Heart left ventricle (tissue), 16 donors: Measurements from ENCODE around the gene FAM241A. TPM values are rescaled to one million over a fixed set of nuclear protein-coding genes. Genes with fewer than 3 reads are reported as not detected.

Experiments used
- ATAC-seq, 4 donors: fragments of 200-7000 bp; cut with Tn5 transposase; one replicate each; pipeline ENCODE4 v1.9.1; 2020 to 2022; ENCODE audit warnings: moderate library complexity in 4 of 4, mild to moderate bottlenecking in 3 of 4, moderate number of reproducible peaks in 1 of 4
- DNase-seq, 5 donors: peaks; one replicate each; pipeline ENCODE4 v3.0.0-alpha.2; 2020
- H3K27ac ChIP-seq, 12 donors: fragments of 200-600 bp; sonication (generic) in 4 of 12; one replicate each; pipeline versions ENCODE4 v1.5.0 to v1.8.0; 2016 to 2022; ENCODE audit warnings: mild to moderate bottlenecking in 2 of 12
- H3K27me3 ChIP-seq, 9 donors: fragments of 200-600 bp; sonication (generic) in 2 of 9; one replicate each; pipeline versions ENCODE4 v1.5.1 to v1.8.0; 2016 to 2022; ENCODE audit warnings: mild to moderate bottlenecking in 3 of 9
- H3K36me3 ChIP-seq, 9 donors: fragments of 200-600 bp; sonication (generic) in 2 of 9; one replicate each; pipeline versions ENCODE4 v1.5.0 to v1.8.0; 2018 to 2022; ENCODE audit warnings: mild to moderate bottlenecking in 2 of 9
- H3K4me1 ChIP-seq, 12 donors: fragments of 200-600 bp; sonication (generic) in 4 of 12; one replicate each; pipeline versions ENCODE4 v1.5.0 to v1.8.0; 2016 to 2022; ENCODE audit warnings: mild to moderate bottlenecking in 3 of 12
- H3K4me3 ChIP-seq, 12 donors: fragments of 200-600 bp; sonication (generic) in 4 of 12; one replicate each; pipeline versions ENCODE4 v1.5.0 to v1.8.0; 2017 to 2022; ENCODE audit warnings: mild to moderate bottlenecking in 9 of 12, moderate library complexity in 4 of 12
- H3K9me3 ChIP-seq, 12 donors: fragments of 200-600 bp; sonication (generic) in 4 of 12; one replicate each; pipeline versions ENCODE4 v1.5.0 to v1.8.0; 2016 to 2022; ENCODE audit warnings: mild to moderate bottlenecking in 1 of 12
- POLR2A ChIP-seq, 2 donors: fragments of 450-650 bp; IDR thresholded peaks; one replicate each; pipeline ENCODE4 v1.6.1; 2017; ENCODE audit warnings: antibody characterized with exemption in 2 of 2, mild to moderate bottlenecking in 2 of 2, moderate library complexity in 2 of 2
- WGBS, 4 donors: extraction: QIAGEN DNeasy Blood & Tissue Kit in 2 of 4; methylation state at CpG; one replicate each; pipeline versions ENCODE4 v1.1.5 to v1.1.7; 2013 to 2018; 5-methylcytosine and 5-hydroxymethylcytosine counted together
- intact Hi-C, 10 donors: fragments of 100-400 bp; cut with DNase I; formaldehyde crosslinking; loops; one replicate each; pipeline versions ENCODE4 v1.11.1 to v1.14.2; 2022
- polyA plus RNA-seq, 2 donors: library from polyadenylated mRNA; stranded (reverse); fragments of 200-250 nt; gene quantifications; one replicate each; pipeline ENCODE4 v1.2.3, GENCODE V29; 2013
- total RNA-seq, 9 donors: library from RNA; depleted of rRNA in 2 of 9; stranded (reverse); fragments of >200 nt in 2 of 9; fragmentation: NEBNext Ultra II Directional in 3 of 9; extraction: Animal tissue kit (Norgen Biotek cat#: 25700) in 3 of 9; gene quantifications; one replicate each; pipeline versions ENCODE4 v1.1.0 to v1.2.4, GENCODE V29; 2016 to 2023
- TF ChIP-seq, protein P1 (sequence below), 12 donors: fragments of 200-600 bp; sonication (generic) in 4 of 12; IDR thresholded peaks; one replicate each; pipeline versions ENCODE4 v1.5.0 to v1.8.0; 2018 to 2022; ENCODE audit warnings: antibody characterized with exemption in 12 of 12, mild to moderate bottlenecking in 5 of 12
- donor health status: ischemic (EF 13 %, LVEDD 7.1; RV severe dilation, severe dysfunction).
- donor health status: healthy with polysubstance abuse.
- donor health status: DM: no; HTN: yes; CAD: no.
- donor health status: DM: no; HTN: no; CAD: no.
- donor health status: ischemic (EF 25% LVEDD 6.9; RV normal size, moderate dysfunction).
- donor health status: ischemic (EF 25% LVEDD 5.7; RV mildly dilated, moderate dysfunction).
- donor health status: healthy.
- donor health status: DM: yes; HTN: yes; CAD: no.
- donor health status: ischemic (EF 35%, LVEDD 5.7; RV mildly dilated, moderate dysfunction).
- donor health status: nonischemic (EF 11% LVEDD 7.7; RV severe dilation, severe dysfunction).
- donor health status: DM: yes; HTN: yes; CAD: no.
- donor health status: PGD.
- donor health status: ischemic (EF 29% LVEDD 5.4; RV normal size, mild dysfunction).
- donor health status: nonischemic (EF 23%, LVEDD 6.1; RV moderate dilation, normal function).

The FAM241A gene
- total and polyA plus RNA-seq, 11 donors: 5.3 to 10.3 (median 7.9) TPM

DNA sequence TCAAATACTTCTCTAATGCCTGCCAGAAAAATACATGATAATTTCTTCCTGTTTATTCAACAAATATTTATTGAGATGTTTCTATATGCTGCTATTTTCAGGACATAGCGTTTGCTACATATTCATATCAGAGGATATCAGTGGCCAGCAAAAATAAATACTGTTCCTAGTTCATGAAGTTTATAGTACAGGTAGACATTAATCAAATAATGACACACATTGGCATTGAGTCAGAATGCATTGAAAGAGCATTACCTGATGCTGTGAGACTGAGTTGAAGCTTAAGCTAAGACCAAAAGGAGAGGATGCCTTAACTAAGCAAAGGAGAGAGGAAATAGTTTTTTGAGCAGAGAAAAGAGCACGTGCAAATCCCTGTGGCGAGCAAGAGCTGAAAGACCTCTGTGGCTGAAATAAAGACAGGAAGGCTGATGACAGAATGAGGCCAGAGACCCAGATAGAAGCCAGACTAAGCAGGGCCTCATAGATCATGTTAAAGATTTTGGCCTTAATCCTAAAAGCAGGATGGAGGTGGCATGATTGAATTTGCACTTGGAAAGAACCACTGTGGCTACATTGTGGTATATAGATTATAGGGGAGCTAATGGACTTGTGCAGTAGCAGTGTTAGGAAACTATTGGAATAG, 36.2 kb downstream of the FAM241A start:
- Histone ChIP-seq H3K36me3 (peaks cover 0 to 5% (median 2%) of the 10 kb centered on the region in 9 donors), H3K4me1 (peaks cover 0 to 21% (median under 1%) of the 10 kb centered on the region in 12 donors), H3K27ac (no peak overlapping the region), H3K27me3 (no peaks in the 10 kb centered on the region), H3K9me3 (no peaks in the 10 kb centered on the region), H3K4me3 (no peak overlapping the region)
- intact Hi-C loops: no loop called here
- DNase-seq (no peak), ATAC-seq (no peak)
- TF ChIP-seq, protein P1, sequence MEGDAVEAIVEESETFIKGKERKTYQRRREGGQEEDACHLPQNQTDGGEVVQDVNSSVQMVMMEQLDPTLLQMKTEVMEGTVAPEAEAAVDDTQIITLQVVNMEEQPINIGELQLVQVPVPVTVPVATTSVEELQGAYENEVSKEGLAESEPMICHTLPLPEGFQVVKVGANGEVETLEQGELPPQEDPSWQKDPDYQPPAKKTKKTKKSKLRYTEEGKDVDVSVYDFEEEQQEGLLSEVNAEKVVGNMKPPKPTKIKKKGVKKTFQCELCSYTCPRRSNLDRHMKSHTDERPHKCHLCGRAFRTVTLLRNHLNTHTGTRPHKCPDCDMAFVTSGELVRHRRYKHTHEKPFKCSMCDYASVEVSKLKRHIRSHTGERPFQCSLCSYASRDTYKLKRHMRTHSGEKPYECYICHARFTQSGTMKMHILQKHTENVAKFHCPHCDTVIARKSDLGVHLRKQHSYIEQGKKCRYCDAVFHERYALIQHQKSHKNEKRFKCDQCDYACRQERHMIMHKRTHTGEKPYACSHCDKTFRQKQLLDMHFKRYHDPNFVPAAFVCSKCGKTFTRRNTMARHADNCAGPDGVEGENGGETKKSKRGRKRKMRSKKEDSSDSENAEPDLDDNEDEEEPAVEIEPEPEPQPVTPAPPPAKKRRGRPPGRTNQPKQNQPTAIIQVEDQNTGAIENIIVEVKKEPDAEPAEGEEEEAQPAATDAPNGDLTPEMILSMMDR (IDR thresholded peaks at IDR 0.05): no peak
- TF ChIP-seq POLR2A (IDR thresholded peaks at IDR 0.05): no peak
- WGBS, 4 donors: 70 to 81% (median 77%) methylated on average over 3 of the region's 3 CpGs

DNA sequence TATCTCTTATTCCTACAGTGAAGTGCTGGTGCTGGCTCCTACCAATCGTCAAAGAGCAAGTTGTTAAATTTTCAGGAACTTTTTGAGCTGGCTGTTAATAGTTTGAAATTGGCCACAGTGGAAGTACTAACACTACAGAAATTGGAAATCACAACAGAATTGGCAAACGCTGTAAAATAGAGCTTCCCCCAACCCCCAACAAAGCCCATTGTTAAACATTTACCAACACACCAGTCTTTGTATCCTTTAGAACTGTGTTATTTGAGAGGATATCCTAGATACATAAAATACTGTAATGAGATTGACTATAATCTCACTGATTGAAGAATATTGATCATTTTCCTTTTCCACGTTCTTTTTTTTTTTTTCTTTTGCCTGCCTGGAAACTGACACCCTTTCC, 37.4 kb downstream of the FAM241A start:
- Histone ChIP-seq H3K4me1 (peaks cover 0 to 21% (median 0%) of the 10 kb centered on the region in 12 donors), H3K27ac (no peak overlapping the region), H3K27me3 (no peaks in the 10 kb centered on the region), H3K36me3 (peaks cover 0 to 16% (median 10%) of the 10 kb centered on the region in 9 donors), H3K4me3 (no peak overlapping the region), H3K9me3 (no peaks in the 10 kb centered on the region)
- TF ChIP-seq, protein P1 (IDR thresholded peaks at IDR 0.05): no peak
- no peak for TF ChIP-seq POLR2A (IDR thresholded peaks at IDR 0.05)
- WGBS, 4 donors: 79 to 84% (median 83%) methylated on average over 3 of the region's 3 CpGs
- DNase-seq (no peak), ATAC-seq (no peak)
- intact Hi-C loops: no loop called here

DNA sequence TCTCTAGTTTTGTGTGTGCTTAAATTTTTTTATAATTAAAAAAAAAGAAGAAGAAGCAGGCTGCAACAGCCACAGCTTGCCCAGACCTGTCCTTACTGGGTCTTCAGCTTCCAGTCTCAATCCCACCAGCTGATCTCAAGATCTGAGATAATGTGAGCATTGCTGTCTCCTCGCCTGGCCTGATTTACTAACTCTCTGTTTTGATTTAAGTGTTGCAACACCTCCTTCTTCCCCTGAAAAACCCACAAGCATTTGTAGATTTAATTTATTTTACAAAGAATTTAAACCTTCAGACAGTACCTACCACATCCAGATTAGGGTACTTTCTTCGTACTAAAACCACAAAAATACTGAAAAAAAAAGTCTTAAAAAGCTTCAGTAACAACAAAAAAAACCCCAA, 38.0 kb downstream of the FAM241A start:
- H3K4me1 ChIP-seq: peaks cover 0 to 21% (median 0%) of the 10 kb centered on the region in 12 donors
- intact Hi-C loops: no loop called here
- peaks cover 0 to 20% (median 10%) of the 10 kb centered on the region in 9 donors for H3K36me3 ChIP-seq
- no peaks in the 10 kb centered on the region for H3K9me3 ChIP-seq
- H3K4me3 ChIP-seq: no peak overlapping the region
- TF ChIP-seq, protein P1 (IDR thresholded peaks at IDR 0.05): no peak
- no peak for TF ChIP-seq POLR2A (IDR thresholded peaks at IDR 0.05)
- 81 to 96% (median 94%) methylated on average over 2 of the region's 2 CpGs for WGBS, 4 donors
- no peak overlapping the region for H3K27ac ChIP-seq
- no peaks in the 10 kb centered on the region for H3K27me3 ChIP-seq
- ATAC-seq (no peak), DNase-seq (no peak)

DNA sequence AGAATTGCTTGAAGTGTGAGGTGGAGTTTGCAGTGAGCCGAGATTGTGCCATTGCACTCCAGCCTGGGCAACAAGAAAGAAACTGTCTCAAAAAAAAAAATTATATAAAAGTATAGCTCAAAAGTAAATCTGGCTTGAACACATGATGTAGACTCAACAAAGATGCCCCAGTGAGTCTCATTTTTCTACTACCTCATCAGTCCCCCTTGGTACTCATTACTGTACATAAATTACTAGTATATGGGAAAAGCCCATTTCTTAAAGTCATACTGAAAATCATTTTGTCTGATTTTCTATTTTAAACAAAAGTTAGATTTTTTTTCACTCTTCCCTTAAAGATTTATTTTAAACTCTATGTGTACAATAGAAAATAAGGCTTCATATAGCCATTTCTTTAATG, 39.2 kb downstream of the FAM241A start:
- Histone ChIP-seq H3K4me3 (no peak overlapping the region), H3K36me3 (peaks cover 0 to 27% (median 10%) of the 10 kb centered on the region in 9 donors), H3K9me3 (no peaks in the 10 kb centered on the region), H3K27me3 (no peaks in the 10 kb centered on the region), H3K4me1 (peaks cover 0 to 21% (median 0%) of the 10 kb centered on the region in 12 donors), H3K27ac (no peak overlapping the region)
- DNase-seq (no peak), ATAC-seq (no peak)
- TF ChIP-seq POLR2A (IDR thresholded peaks at IDR 0.05): no peak
- TF ChIP-seq, protein P1 (IDR thresholded peaks at IDR 0.05): no peak
- intact Hi-C loops: no loop called here
- 97 to 100% (median 99%) methylated on average over 1 of the region's 1 CpG for WGBS, 4 donors
